GM12878 (cell line): ENCODE measurements around the gene MCUB. TPM values are rescaled to one million over a fixed set of nuclear protein-coding genes. Genes with fewer than 3 reads are reported as not detected.
A peak's percentile ranks its signal among the peaks of the same experiment; 100 is the strongest.

ENCODE experiments used
- ATAC-seq: fragments of 200-7000 bp; cut with Tn5 transposase; 3 replicates; pipeline ENCODE4 v1.9.1; 2020; ENCODE audit warnings: mild to moderate bottlenecking, moderate library complexity
- BruUV-seq: library from RNA; stranded (reverse); fragments of 400-500 nt; replicated peaks from 2 replicates; lab custom pipeline; 2021; lab: Mats Ljungman, UMichigan
- CTCF ChIA-PET: fragments of 300-600 bp; sonication (Branson Sonifier 250); formaldehyde crosslinking; extraction: SDS; loops from one replicate; lab custom pipeline; 2021; ENCODE audit warnings: inconsistent platforms; lab: Yijun Ruan, JAX
- POLR2A ChIA-PET: fragments of 350-600 bp; formaldehyde crosslinking; extraction: SDS; loops from one replicate; lab custom pipeline; 2021; ENCODE audit warnings: inconsistent platforms; lab: Charles Lee
- RAD21 ChIA-PET: fragments of 300-600 bp; sonication (Branson Sonifier 250); formaldehyde crosslinking; loops from one replicate; lab custom pipeline; 2023; ENCODE audit warnings: antibody characterized with exemption; ENCODE audit not compliant: unreplicated experiment; lab: Charles Lee
- SMC1A ChIA-PET: fragments of 300-600 bp; sonication (Branson Sonifier 250); formaldehyde crosslinking; loops from one replicate; lab custom pipeline; 2023; ENCODE audit not compliant: unreplicated experiment, uncharacterized antibody; lab: Charles Lee
- DNase-seq: peaks from one replicate; pipeline ENCODE4 v3.0.0-alpha.2; 2011; ENCODE audit warnings: low read depth, low spot score
- FAIRE-seq: peaks from 3 replicates; lab custom pipeline; 2011; peaks lifted over from hg19 to GRCh38; lab: Jason Lieb, UNC
- H2AFZ ChIP-seq: 2 replicates; pipeline ENCODE4 v1.6.0; 2011; ENCODE audit warnings: low read depth, low read length, control low read depth; ENCODE audit not compliant: control insufficient read depth
- H3K27ac ChIP-seq: 2 replicates; pipeline ENCODE4 v1.5.1; 2011; ENCODE audit warnings: control low read depth; ENCODE audit not compliant: control insufficient read depth, insufficient read depth
- H3K27me3 ChIP-seq, 2 experiments: replicated peaks in 1 of 2; 2 replicates each; pipeline versions ENCODE4 v1.6.0 to v1.6.1; 2011; ENCODE audit warnings: low read length in 1 of 2; ENCODE audit not compliant: control insufficient read depth in 2 of 2, insufficient read depth in 2 of 2
- H3K36me3 ChIP-seq, 2 experiments: 2 replicates each; pipeline ENCODE4 v1.5.1; 2011; ENCODE audit warnings: low read length in 1 of 2; ENCODE audit not compliant: control insufficient read depth in 2 of 2, insufficient read depth in 2 of 2
- H3K4me1 ChIP-seq: 2 replicates; pipeline ENCODE4 v1.6.1; 2011; ENCODE audit warnings: mild to moderate bottlenecking, low read length, moderate library complexity, mixed read lengths; ENCODE audit not compliant: control insufficient read depth, insufficient read depth
- H3K4me2 ChIP-seq: 2 replicates; pipeline ENCODE4 v1.6.0; 2011; ENCODE audit warnings: control low read depth; ENCODE audit not compliant: control insufficient read depth, insufficient read depth
- H3K4me3 ChIP-seq: fragments of 200-600 bp; sonication (generic); 2 replicates; pipeline ENCODE4 v1.5.1; 2016
- H3K79me2 ChIP-seq: 2 replicates; pipeline ENCODE4 v1.6.0; 2011; ENCODE audit warnings: low read length; ENCODE audit not compliant: control insufficient read depth, insufficient read depth
- H3K9ac ChIP-seq: 2 replicates; pipeline ENCODE4 v1.8.0; 2011; ENCODE audit warnings: low read length, control low read depth, mixed read lengths; ENCODE audit not compliant: control insufficient read depth, insufficient read depth
- H3K9me3 ChIP-seq: replicated peaks from 3 replicates; pipeline ENCODE4 v1.5.1; 2011; ENCODE audit warnings: mild to moderate bottlenecking, low read length; ENCODE audit not compliant: control insufficient read depth, insufficient read depth
- H4K20me1 ChIP-seq: 2 replicates; pipeline ENCODE4 v1.6.0; 2011; ENCODE audit not compliant: control insufficient read depth, insufficient read depth
- YY1 ChIP-seq: IDR thresholded peaks from 2 replicates; pipeline ENCODE4 v1.6.1; 2011; ENCODE audit warnings: low read depth, mild to moderate bottlenecking, low read length
- ZBTB11 ChIP-seq: fragments of 450-650 bp; formaldehyde crosslinking; IDR thresholded peaks from 2 replicates; pipeline ENCODE4 v1.5.0; 2022; ENCODE audit warnings: mild to moderate bottlenecking, missing genetic modification characterization
- WGBS: methylation state at CpG from one replicate; pipeline ENCODE4 v1.1.6; 2016; ENCODE audit warnings: low lambda C conversion rate; ENCODE audit not compliant: insufficient replicate concordance, insufficient coverage; ENCODE audit errors: missing lambda C conversion rate; 5-methylcytosine and 5-hydroxymethylcytosine counted together
- in situ Hi-C: fragments of 300-500 bp; cut with MboI; formaldehyde crosslinking; loops from 9 replicates; pipeline ENCODE4 v1.14.3; 2018; ENCODE audit warnings: mixed read lengths
- intact Hi-C: fragments of 100-400 bp; cut with micrococcal nuclease; formaldehyde crosslinking; loops from one replicate; pipeline ENCODE4 v1.14.2; 2022; ENCODE audit not compliant: unreplicated experiment
- polyA plus RNA-seq, 11 experiments: library from polyadenylated mRNA; depleted of rRNA in 4 of 11; unstranded in 6 of 11; stranded (reverse) in 5 of 11; fragments of >200 nt; fragmentation: Nextera tagmentation in 4 of 11; fragmentation: Illumina TruSeq in 1 of 11; extraction: Ambion mirVana in 4 of 11; extraction: Trizol in 1 of 11; gene quantifications; 1 replicate in 1 of 11; 2 replicates in 10 of 11; pipeline versions ENCODE4 v1.2.1 to v1.2.3, GENCODE V29; 2011 to 2016; ENCODE audit warnings: inconsistent platforms in 2 of 11, missing spikeins in 2 of 11, low read depth in 1 of 11
- total RNA-seq, 4 experiments: library from RNA; depleted of rRNA in 3 of 4; stranded (reverse); fragments of >200 nt in 3 of 4; fragmentation: Illumina TruSeq in 1 of 4; extraction: Trizol in 1 of 4; gene quantifications; 2 replicates each; pipeline versions ENCODE4 v1.2.1 to v1.2.3, GENCODE V29; 2013 to 2021

Gene MCUB
- total and polyA plus RNA-seq, 10 of the 15 experiments (the other 5 are each of a cell fraction or from before 2014, with no cell fraction given) = 4.7 to 63.7 (median 39.4) TPM

- BruUV-seq = no TSS peak
- ChIA-PET SMC1A (interaction anchor here (1.1 to 3.6 kb wide), 4 partner anchors 9 to 104 kb away, joined by 3 to 18 read pairs (median 4); partner anchors contain the start of gene CASP6), RAD21 (no interaction called here), CTCF (interaction anchor here (1.6 kb wide), 1 partner anchor 10 kb away, joined by 11 read pairs; no protein-coding TSS in a partner anchor), POLR2A (interaction anchor here (2.4 kb wide), 1 partner anchor 9 kb away, joined by 13 read pairs; no protein-coding TSS in a partner anchor)
- no peak for TF ChIP-seq ZBTB11 (CRISPR knock-in tag)
- TF ChIP-seq YY1 = 0 out of 2 replicates have a peak, but pooled peaks have one; percentile 11
- no peaks in the 10 kb centered on the region for H4K20me1 ChIP-seq
- WGBS = 94% methylated on average over 1 of the region's 1 CpG
- H3K27ac ChIP-seq = no peak overlapping the region
- H3K9me3 ChIP-seq = no peaks in the 10 kb centered on the region
- H2AFZ ChIP-seq = no peak overlapping the region
- H3K9ac ChIP-seq = no peak overlapping the region
- H3K4me2 ChIP-seq = no peak overlapping the region
- H3K79me2 ChIP-seq = no peaks in the 10 kb centered on the region
- intact Hi-C loops (no loop called here), in situ Hi-C loops (no loop called here)
- ATAC-seq (peak; percentile 20), DNase-seq (no peak), FAIRE-seq (no peak)
- H3K4me3 ChIP-seq = no peak overlapping the region
- peaks cover 4% of the 10 kb centered on the region; the same call in 1 of the 2 replicates for H3K4me1 ChIP-seq
- H3K27me3 ChIP-seq = no peaks in the 10 kb centered on the region
- peaks cover 0 to 18% of the 10 kb centered on the region in 2 experiments; a peak in 2 of 4 replicates for H3K36me3 ChIP-seq
Observed at GRCh38 chr4:109691411-109691920, 131.4 kb downstream of the MCUB start.
